ENCODE measurements around the gene DOCK3.
"Not testable (repeated sequence)": the region's sequence is repeated elsewhere in the genome, so short reads cannot be mapped to it uniquely, and the experiment has no call there.

The DOCK3 gene

DNA sequence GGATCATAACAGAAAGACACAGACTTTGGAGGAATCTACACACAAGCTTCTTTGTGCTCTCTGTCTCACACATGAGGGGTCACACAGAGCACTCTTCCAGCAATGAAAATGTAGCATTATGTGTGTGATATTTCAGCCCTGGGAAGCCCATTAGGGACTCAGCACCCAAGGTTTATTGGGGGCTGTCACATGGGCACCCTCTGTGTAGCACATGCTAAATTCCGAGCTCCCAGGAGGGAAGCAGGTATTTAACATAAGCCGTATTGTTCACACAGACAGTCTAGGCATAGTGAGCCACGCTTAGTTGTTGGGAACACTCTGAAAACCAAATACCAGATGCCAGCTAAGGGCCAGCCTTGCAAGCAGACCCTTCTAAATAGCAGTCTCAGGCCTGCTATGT is 448.8 kb downstream of the DOCK3 start:
- DNase-seq, result no peak

DNA sequence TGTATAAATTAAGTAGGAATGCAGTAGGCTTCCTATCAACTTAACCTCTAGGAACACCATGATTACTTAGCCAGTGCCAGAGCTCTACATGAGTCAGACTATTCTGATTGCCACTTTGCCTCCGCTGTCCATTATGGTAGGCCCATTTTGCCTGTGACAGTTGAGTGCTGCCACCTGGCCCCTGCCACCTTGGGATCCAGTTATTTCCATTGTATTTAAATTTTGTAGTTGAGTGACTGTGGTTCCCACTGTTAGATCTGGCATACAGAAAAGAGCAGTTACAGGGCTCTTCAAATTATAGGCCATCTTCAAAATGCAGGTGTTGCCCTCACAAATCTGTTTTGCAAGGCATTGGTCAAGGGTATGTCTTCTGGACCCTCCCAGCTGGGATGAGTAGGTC is 456.9 kb downstream of the DOCK3 start:
- not testable (repeated sequence) for DNase-seq

DNA sequence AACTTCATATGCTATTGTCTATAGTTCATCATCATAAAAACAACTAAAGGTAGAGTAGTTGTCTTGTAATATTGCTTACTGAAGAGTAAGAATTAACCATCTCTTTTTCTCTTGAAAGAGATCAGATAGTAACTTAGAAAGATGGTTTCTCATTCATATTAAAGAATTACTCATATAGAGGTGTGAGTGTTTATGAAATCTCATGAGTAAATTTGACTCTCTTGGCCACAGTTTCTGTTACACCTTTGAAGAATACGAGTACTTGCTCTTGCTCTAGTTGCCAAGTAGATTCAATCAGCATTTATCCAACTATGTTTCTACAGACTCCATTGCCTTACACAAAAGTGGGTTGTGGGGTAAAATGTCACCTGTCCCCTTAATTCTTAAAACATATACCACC is 463.0 kb downstream of the DOCK3 start:
- no peak for DNase-seq

DNA sequence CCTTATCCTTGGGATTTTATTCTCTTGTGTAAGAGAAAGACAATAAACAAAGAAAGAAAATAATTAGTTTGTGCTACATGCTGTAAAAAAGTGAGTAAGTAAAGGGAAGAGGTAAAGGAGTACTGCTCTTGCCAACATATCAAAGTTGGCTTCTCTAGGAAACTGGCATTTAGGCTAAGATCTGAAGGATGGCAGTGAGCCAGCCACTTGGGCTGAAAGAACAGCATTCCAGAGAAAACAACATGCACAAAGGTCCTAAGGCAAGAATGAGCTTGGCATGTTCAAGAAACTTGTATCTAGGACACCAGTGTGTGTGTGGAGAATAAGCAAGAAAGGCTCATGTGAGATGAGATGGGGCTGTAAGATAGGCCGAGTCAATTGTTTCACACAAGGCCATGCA is 464.9 kb downstream of the DOCK3 start:
- no peak for DNase-seq

DNA sequence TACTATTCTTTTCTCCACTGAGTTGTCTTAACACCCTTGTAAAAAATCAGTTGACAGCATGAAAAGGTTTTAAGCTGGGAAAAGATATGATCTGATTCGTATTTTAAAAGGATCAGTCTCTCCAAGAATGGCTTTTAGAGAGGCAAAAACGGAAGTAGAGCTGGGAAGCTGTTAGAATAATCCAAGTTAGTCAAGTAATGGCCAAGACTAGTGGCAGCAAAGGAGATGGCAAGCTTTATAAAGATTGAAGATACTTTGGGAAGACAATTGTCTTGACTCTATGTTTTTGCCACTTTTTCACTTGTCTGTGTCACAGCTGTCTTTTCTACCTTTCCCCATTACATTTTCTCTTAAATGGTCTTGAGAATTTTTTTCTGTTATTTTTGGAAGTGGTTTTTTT is 466.8 kb downstream of the DOCK3 start:
- DNase-seq, result no peak

DNA sequence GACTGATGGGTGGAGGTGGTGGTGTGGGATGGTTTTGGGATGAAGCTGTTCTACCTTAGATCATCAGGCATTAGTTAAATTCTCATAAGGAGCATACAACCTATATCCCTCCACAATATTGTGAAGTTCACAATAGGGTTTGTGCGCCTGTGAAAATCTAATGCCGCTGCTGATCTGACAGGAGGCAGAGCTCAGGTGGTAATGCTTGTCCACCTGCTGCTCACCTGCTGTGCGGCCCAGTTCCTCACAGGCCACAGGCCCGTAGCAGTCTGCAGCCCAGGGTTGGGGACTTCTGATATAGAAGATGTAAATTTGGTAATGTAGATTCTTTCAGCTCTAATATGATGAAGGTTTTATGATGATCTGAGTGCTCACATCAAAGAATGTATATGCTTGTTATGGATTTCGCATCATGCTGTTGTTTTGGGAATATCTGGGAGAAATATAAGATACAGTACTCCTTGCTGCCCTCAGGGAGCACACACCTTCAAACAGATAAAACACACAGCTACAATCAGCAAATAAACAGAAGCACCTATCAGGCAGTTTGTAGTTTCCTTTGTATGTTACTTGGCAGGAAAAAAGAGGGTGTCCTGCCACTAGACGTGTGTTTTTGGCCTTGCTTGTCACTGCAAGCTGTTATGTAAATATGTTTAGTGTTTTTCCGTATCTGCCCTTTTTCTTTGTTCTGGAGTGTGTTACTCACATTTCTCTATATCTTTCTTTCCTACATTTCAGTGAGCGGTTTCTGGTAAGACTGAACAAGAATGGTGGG is 471.3 kb downstream of the DOCK3 start:
- no peak for DNase-seq

DNA sequence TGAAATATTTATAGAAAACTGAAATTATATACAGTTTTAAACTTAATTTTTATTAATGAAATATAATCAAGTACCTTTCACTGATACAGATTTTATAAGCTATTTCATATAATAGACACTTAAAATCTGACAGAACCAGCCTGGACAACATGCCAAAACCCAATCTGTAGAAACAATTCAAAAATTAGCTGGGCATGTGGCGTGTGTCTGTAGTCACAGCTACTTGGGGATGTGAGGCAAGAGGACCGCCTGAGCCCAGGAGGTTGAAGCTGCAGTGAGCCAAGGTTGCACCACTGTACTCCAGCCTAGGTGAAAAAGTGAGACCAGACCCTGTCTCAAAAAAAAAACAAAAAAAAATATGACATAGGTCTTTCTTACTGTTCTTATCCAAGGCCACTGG is 472.1 kb downstream of the DOCK3 start:
- no peak for DNase-seq

DNA sequence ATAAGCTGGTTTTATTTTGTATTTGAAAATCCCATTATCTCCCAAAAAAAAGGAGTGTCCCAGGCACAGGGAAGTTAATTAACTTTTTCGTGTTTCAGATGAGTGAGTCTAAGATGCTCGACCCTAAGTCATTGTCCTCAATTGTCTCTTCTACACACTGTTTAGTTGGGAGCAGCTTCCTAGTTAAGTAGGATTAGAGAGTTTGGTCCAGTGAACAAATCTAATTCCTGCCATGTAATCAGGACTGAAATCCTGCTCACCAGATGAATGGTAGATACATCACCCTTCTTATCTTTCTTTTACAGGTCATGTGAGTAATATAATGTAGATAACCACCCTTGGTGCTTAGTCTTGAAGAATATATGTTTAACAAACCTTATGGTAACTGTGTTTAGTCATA is 481.4 kb downstream of the DOCK3 start:
- DNase-seq, result no peak

DNA sequence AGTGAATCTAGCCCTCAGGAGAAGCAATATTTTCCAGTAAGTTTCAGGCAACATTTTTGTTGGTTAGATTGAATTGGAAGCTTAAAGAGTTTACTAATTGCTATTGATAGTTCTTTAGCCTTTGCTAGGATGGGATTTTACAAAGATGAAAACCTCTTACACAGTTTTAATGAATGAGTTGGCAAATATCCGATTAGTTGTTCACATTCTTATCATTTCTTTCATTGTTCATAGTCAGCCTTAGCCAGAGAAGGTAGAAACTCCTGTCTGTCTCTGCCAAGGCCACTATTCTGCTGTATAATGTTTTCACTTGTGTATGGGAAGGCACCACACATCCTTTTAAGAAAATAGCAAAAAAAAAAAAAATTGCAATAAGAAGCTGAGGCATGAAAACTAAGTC is 488.3 kb downstream of the DOCK3 start:
- DNase-seq, result no peak

DNA sequence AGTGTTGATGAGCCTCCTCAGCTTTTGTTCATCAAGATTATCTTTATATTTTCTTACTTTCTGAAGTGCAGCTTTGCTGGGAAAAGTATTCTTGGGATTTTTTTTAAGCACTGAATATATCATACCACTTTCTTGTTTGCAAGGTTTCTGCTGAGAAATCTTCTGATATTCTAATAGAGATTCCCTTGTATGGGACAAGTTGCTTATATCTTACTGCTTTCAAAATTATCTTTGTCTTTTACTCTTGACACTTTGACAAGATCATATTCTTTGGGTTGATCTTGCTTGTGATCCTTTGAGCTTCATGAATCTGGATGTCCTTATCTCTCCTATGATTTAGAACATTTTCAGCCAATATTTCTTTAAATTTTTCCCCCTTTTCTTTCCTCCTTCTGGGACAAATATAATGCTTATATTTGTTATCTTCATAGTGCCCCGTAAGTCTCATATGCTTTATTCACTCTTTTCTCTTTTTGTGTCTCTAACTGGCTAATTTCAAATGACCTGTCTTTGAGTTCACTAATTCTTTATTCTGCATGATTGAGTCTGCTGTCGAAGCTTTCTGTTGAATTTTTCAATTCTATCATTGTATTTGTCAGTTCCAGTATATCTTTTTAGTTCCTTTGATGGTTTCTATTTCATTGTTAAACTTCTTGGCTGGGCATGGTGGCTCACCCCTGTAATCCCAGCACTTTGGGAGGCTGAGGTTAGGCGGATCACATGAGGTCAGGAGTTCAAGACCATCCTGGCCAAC is 499.0 kb downstream of the DOCK3 start:
- no peak for DNase-seq

DNA sequence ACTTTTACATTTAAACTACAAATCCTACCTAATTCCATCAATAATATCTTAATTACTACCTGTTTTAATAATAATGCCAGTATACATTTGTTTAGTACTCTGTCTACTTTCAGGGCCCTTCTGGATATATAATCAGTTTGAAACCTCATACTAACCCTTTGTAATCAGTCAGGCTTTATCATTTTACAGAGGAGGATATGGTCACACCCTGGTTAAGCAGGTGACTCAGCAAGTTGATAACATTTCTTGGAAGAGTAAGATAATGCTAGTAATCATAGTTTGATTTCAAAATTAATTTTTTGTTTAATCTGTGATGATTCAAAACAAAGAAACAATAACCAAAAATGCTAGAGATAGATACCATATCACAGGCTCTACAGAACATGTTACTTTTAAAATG is 502.2 kb downstream of the DOCK3 start:
- no peak for DNase-seq

DNA sequence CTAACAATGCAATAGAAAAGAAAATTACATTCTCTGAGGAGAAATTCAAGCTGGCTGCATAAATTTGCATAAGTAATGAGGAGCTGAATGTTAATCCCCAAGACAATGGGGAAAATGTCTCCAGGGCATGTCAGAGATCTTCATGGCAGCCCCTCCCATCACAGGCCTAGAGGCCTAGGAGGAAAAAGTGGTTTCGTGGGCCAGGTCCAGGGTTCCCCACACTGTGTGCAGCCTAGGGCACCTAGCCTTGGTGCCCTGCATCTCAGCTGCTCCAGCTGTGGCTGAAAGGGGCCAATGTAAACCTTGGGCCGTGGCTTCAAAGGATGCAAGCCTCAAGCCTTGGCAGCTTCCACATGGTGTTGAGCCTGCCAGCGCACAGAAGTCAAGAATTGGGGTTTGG is 511.7 kb downstream of the DOCK3 start:
- DNase-seq, result not testable (repeated sequence)

DNA sequence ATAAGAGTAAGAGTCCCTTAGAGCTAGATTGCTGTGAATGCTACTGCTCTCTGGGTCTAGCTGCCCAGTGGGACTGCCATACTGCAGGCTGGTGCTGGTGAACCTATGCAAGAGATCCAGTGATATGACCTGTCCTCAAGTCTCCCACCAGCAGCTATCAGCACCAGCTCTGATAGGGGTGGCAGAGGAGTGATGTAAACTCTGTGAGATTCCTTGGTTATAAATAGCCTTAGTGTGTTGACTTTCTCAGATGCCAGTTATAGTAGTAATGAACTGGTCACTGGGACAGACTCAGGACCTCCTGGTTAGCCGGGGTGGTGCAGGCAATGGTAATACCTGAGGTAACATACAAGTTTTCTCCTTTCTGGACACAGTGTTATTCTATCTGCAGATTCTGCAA is 515.5 kb downstream of the DOCK3 start:
- DNase-seq, result no peak

DNA sequence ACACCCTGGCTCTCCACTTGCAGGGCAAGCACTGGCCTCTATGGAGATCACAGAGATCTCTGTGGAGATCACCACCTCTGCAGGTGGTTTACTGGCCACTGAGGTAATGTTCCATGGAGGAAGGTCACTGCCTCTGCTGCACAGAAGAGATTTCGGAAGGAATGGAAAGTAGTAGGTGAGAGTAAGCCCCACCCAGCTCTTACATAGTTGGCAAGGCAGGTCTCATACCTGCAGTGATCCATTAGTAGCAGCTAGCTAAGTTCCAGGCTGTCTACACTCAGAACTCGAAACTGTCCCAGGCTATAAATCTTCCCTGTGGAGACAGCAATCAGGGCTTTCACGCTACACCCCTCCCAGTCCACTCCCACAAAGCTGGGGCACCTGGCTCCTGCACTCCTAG is 516.1 kb downstream of the DOCK3 start:
- DNase-seq, result no peak

DNA sequence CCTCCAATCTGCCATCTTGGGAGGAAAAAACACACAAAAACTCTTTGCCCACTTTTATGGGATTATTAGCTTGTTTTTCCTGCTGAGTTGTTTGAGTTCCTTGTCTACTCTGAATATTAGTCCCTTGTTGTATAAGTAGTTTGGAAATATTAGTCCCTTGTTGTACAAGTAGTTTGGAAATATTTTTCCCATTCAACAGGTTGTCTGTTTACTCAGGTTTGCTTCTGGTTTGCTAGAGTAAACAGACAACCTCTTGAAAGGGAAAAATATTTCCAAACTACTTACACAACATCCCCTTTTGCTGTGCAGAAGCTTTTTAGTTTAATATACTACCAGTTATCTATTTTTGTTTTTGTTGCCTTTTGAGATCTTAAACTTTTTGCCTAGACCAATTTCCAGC is 517.0 kb downstream of the DOCK3 start:
- no peak for DNase-seq

DNA sequence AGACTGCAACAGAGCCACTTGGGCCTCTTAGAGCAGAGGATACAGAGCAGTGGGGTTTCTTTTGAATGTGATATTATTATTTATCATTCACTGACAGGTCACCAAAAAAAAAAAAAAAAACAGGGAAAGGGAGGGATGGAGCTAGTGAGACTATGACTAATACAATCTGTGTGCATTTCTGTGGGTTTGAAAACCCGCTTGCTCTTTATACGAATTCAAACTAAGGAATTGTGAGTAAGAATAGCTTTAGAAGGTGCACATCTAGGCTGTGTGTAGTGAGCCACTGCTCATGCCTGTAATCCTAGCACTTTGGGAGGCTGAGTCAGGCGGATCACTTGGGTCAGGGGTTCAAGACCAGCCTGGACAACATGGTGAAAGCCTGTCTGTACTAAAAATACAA is 523.8 kb downstream of the DOCK3 start:
- no peak for DNase-seq

DNA sequence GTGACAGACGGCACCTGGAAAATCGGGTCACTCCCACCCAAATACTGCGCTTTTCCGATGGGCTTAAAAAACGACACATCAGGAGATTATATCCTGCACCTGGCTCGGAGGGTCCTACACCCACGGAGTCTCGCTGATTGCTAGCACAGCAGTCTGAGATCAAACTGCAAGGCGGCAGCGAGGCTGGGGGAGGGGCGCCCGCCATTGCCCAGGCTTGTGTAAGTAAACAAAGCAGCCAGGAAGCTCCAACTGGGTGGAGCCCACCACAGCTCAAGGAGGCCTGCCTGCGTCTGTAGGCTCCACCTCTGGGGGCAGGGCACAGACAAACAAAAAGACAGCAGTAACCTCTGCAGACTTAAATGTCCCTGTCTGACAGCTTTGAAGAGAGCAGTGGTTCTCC is 524.6 kb downstream of the DOCK3 start:
- DNase-seq, result not testable (repeated sequence)

DNA sequence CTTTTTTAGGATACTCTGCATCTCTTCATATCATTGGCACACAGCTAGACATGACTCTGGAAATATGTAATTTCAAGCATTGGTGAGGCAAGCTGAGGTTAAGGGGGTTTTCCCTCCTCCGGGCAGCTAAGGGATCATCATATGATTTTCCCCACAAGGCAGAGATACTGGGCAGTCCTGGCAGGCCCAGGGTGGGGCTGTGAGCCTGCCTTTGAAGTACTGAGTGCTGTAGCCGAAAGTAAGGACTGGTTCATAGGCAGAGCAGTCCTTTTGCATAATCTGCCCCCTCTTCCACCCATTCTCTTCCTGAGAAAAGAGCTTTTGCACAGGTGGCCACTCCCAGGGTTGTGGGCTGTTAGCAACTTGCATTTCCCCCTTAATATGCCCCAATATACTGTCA is 541.6 kb downstream of the DOCK3 start:
- DNase-seq, result no peak

DNA sequence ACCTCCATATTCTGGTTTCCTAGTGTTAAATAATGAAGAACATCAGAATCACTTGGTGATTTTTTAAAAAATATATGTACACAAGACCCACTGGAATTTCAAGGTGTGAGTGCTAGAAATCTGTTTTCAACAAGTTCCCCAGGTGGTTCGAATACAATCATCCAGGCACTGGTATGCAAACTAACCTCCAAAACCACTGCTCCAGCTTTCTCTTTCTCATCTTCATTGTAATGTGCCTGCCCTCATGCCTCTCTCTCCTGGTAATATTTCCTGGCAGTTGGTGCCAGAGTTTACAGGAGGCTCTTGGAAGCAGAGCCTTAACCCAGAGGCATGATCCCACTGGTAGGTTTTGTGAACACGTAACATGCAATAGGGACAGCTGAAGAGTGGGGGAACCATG is 547.2 kb downstream of the DOCK3 start:
- no peak for DNase-seq

DNA sequence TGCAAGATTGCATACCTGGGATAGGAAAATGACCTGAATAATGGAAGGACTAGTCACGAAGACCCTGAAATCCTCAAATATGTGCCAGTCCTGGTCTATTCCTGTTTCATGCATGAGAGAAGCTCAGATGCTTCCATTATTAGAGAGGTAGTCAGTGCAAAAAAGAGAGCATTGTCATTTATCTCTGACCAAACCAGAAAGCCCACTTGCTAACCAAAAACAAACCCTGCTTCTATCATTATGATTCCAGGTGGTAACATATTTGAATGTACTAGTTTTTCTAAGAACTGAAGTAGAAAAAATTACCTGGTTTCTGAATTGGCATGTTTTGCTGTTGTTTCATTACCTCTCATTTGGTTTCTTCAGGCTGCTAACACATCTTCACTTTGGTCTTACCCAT is 549.6 kb downstream of the DOCK3 start:
- DNase-seq, result no peak

DNA sequence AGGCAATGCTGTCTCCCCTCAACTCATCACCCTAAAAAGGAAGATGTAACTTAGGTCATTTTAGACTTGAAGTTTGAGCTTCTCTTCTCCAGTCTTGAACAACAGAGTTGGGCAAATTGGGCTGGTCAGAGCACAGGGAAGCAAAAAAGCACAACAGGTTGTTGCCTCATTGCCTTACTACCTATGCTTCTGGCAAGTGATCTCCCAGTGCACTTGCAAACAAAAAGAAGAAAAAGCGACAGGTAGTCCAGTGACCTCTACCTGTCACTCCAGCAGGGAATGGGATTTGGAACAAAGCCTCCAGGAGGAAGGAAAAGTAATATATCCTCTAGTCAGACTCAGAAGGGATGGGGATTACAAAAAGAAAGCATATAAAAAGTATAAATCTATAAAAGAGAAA is 550.1 kb downstream of the DOCK3 start:
- DNase-seq, result no peak

DNA sequence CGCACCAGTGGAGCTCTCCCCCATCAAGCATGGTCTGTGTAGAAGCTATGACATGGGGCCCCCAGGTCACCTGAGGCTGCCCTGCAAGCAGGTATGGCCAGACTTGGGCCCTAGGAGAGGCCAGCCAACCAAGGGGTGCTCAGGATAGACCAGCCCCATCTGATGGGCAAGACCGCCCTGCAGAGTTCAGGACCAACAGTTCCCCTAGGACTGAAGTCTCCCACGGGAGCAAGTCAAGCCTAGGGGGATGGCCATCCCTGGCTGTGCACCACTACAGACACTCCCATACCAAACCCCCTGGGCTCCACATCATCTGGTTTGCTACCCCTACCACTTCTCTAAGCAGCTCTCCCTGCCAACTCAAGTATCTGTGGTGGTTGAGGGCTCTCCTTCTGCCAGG is 568.2 kb downstream of the DOCK3 start:
- no peak for DNase-seq

DNA sequence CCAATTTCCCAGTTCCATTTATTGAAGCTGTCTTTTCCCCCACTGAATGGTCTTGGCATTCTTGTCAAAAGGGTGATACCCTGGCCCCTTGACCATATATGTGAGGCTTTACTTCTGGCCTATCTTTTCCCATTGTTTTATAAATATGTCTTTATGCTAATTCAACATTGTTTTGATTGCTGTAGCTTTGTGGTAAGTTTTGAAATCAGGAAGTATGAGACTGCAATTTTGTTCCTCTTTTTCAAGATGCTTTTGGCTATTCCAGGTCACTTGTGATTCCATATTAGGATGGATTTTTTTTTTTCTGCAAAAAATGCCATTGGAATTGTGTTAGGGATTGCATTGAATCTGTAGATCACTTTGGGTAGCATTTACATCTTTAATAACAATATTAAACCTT is 569.2 kb downstream of the DOCK3 start:
- no peak for DNase-seq

DNA sequence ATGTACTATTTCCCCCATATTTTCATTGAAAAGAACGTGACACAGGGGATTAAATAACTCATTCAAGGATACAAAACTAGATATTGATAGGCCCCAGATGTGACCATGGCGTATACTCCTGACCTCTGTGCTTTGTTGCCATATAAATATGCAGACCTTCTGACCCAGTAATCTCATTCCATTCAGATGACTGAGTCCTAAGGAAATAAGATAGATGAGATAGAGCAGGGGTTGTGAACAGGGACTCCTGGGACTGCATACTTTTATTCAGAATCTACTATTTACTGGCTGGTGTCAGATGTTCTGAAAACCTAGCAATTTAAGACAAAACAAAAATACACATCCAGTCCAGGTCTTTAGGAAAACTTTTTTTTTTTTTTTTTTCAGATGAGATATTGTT is 571.1 kb downstream of the DOCK3 start:
- no peak for DNase-seq

DNA sequence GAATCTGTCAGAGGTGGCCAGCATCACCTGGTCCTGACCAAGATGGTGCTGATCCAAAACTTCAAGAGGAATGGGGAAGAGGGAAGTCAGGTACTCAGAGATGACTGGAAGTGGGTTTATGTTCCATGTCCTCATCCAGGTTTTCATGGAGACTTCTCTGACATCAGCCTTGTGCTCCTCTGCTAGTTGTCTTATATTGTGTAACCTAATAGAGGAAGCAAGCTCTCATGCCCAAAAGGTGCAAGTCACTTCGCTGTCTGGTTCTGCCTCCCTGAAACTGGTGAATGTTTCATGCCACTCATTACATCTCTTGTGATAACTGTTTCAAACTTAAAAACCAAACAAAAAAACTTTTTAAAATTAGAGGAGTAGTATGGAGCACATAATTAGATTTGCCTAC is 583.1 kb downstream of the DOCK3 start:
- DNase-seq, result no peak

Data from NCI-H774 (cell line).